SU-DHL-6 (cell line): ENCODE measurements around the gene CAPN13.

ENCODE experiments used
- H2AFZ ChIP-seq: fragments of 200-600 bp; sonication (generic); 2 replicates; pipeline ENCODE4 v1.6.1; 2014; ENCODE audit warnings: low read depth, mild to moderate bottlenecking, moderate library complexity, mixed read lengths, antibody characterized with exemption, low read length; ENCODE audit not compliant: severe bottlenecking
- H3F3A ChIP-seq: fragments of 200-600 bp; shearing (Covaris generic); 2 replicates; pipeline ENCODE4 v1.6.0; 2016; ENCODE audit warnings: antibody characterized with exemption, mild to moderate bottlenecking; ENCODE audit not compliant: insufficient read depth
- H3K27ac ChIP-seq: fragments of 200-600 bp; sonication (generic); 2 replicates; pipeline ENCODE4 v1.5.1; 2016; ENCODE audit warnings: low read depth, mild to moderate bottlenecking, low read length, moderate library complexity, mixed read lengths
- H3K27me3 ChIP-seq: fragments of 200-600 bp; sonication (generic), shearing (Covaris generic); 2 replicates; pipeline ENCODE4 v1.6.0; 2014; ENCODE audit warnings: mild to moderate bottlenecking, low read length
- H3K36me3 ChIP-seq: fragments of 200-600 bp; sonication (generic); 2 replicates; pipeline ENCODE4 v1.6.1; 2014; ENCODE audit warnings: mild to moderate bottlenecking, low read length, mixed read lengths
- H3K4me2 ChIP-seq: fragments of 300-600, 200-600 bp; shearing (Covaris generic), sonication (generic); 2 replicates; pipeline ENCODE4 v1.6.0; 2014; ENCODE audit warnings: low read length, low read depth, mild to moderate bottlenecking; ENCODE audit not compliant: poor library complexity, severe bottlenecking
- H3K4me3 ChIP-seq: fragments of 200-600 bp; sonication (generic); 2 replicates; pipeline ENCODE4 v1.5.1; 2014; ENCODE audit warnings: antibody characterized with exemption, low read length, mild to moderate bottlenecking, mixed read lengths; ENCODE audit not compliant: insufficient read depth, poor library complexity, severe bottlenecking
- H3K79me2 ChIP-seq: fragments of 200-600 bp; sonication (generic); 2 replicates; pipeline ENCODE4 v1.6.1; 2014; ENCODE audit warnings: mild to moderate bottlenecking, low read length, moderate library complexity; ENCODE audit not compliant: insufficient read depth
- H3K9ac ChIP-seq: fragments of 200-600 bp; sonication (generic); 2 replicates; pipeline ENCODE4 v1.7.0; 2014; ENCODE audit warnings: mild to moderate bottlenecking, low read length
- H3K9me2 ChIP-seq: fragments of 200-600 bp; sonication (generic); replicated peaks from 2 replicates; pipeline ENCODE4 v1.6.1; 2014; ENCODE audit warnings: low read length; ENCODE audit not compliant: insufficient read depth
- H3K9me3 ChIP-seq: fragments of 200-600 bp; sonication (generic); 2 replicates; pipeline ENCODE4 v1.6.1; 2014; ENCODE audit warnings: low read length, mixed read lengths; ENCODE audit not compliant: insufficient read depth
- H4K20me1 ChIP-seq: fragments of 200-600 bp; sonication (generic); 2 replicates; pipeline ENCODE4 v1.6.1; 2014; ENCODE audit warnings: low read depth, mild to moderate bottlenecking, antibody characterized with exemption, low read length, moderate library complexity, mixed read lengths
- CTCF ChIP-seq: fragments of 200-600 bp; sonication (generic); IDR thresholded peaks from one replicate; pipeline ENCODE4 v1.5.1; 2017; ENCODE audit warnings: antibody characterized with exemption, mild to moderate bottlenecking, low read length, moderate library complexity; ENCODE audit not compliant: insufficient read depth, poor library complexity, severe bottlenecking
- EZH2phosphoT487 ChIP-seq: fragments of 200-600 bp; sonication (generic), shearing (Covaris generic); conservative IDR thresholded peaks from 2 replicates; pipeline ENCODE4 v1.6.1; 2018; ENCODE audit warnings: mild to moderate bottlenecking, antibody characterized with exemption, low read length, moderate library complexity, mixed read lengths

The CAPN13 gene

GRCh38 chr2:30765876-30766470 is 41.3 kb downstream of the CAPN13 start:
- TF ChIP-seq EZH2phosphoT487 (no peak), CTCF (no peak)
- Histone ChIP-seq H2AFZ (no peak overlapping the region), H3K4me3 (no peak overlapping the region), H4K20me1 (no peaks in the 10 kb centered on the region), H3K27ac (no peak overlapping the region), H3K79me2 (no peaks in the 10 kb centered on the region), H3K9ac (no peak overlapping the region), H3K9me2 (no peaks in the 10 kb centered on the region), H3F3A (no peaks in the 10 kb centered on the region), H3K4me2 (no peak overlapping the region), H3K9me3 (no peaks in the 10 kb centered on the region), H3K36me3 (no peaks in the 10 kb centered on the region), H3K27me3 (no peaks in the 10 kb centered on the region)

- no peak overlapping the region for H3K4me2 ChIP-seq
- H3K9ac ChIP-seq, result no peak overlapping the region
- H3K27ac ChIP-seq, result no peak overlapping the region
- H3K79me2 ChIP-seq, result no peaks in the 10 kb centered on the region
- TF ChIP-seq EZH2phosphoT487, result no peak
- no peak for TF ChIP-seq CTCF
- no peaks in the 10 kb centered on the region for H3F3A ChIP-seq
- H3K9me2 ChIP-seq, result no peaks in the 10 kb centered on the region
- no peak overlapping the region for H2AFZ ChIP-seq
- no peaks in the 10 kb centered on the region for H4K20me1 ChIP-seq
- no peak overlapping the region for H3K4me3 ChIP-seq
- no peaks in the 10 kb centered on the region for H3K27me3 ChIP-seq
- no peaks in the 10 kb centered on the region for H3K9me3 ChIP-seq
- no peaks in the 10 kb centered on the region for H3K36me3 ChIP-seq
These were observed 42.1 kb downstream of the CAPN13 start for GRCh38 chr2:30765191-30765590.

GRCh38 chr2:30764021-30764800 is 43.0 kb downstream of the CAPN13 start:
- Histone ChIP-seq H3K9me3 (no peaks in the 10 kb centered on the region), H3K27me3 (no peaks in the 10 kb centered on the region), H4K20me1 (no peaks in the 10 kb centered on the region), H3K9ac (no peak overlapping the region), H3K36me3 (no peaks in the 10 kb centered on the region), H3K4me2 (no peak overlapping the region), H3K4me3 (no peak overlapping the region), H3F3A (no peaks in the 10 kb centered on the region), H3K79me2 (no peaks in the 10 kb centered on the region), H3K27ac (no peak overlapping the region), H2AFZ (no peak overlapping the region), H3K9me2 (no peaks in the 10 kb centered on the region)
- no peak for TF ChIP-seq EZH2phosphoT487
- TF ChIP-seq CTCF, result no peak
